Hepatocyte (in vitro differentiated cells): ENCODE results near the gene KDELR1. TPM values are rescaled to one million over a fixed set of nuclear protein-coding genes. Genes with fewer than 3 reads are reported as not detected.

ENCODE experiments used
- DNase-seq: peaks from one replicate; pipeline ENCODE4 v3.0.0-alpha.2; 2016; ENCODE audit warnings: low spot score
- H2AFZ ChIP-seq: fragments of 200-600 bp; sonication (generic); 2 replicates; pipeline ENCODE4 v1.6.0; 2016; ENCODE audit warnings: antibody characterized with exemption, mild to moderate bottlenecking
- H3K27ac ChIP-seq: fragments of 200-600 bp; sonication (generic); 2 replicates; pipeline ENCODE4 v1.5.1; 2016; ENCODE audit warnings: mild to moderate bottlenecking
- H3K27me3 ChIP-seq: fragments of 200-600 bp; sonication (generic); 2 replicates; pipeline ENCODE4 v1.6.1; 2016
- H3K36me3 ChIP-seq: fragments of 200-600 bp; sonication (generic); replicated peaks from 2 replicates; pipeline ENCODE4 v1.5.1; 2016; ENCODE audit warnings: low read depth; ENCODE audit not compliant: insufficient read depth
- H3K4me1 ChIP-seq: fragments of 200-600 bp; sonication (generic); 2 replicates; pipeline ENCODE4 v1.5.1; 2016; ENCODE audit warnings: mild to moderate bottlenecking, moderate library complexity; ENCODE audit not compliant: insufficient read depth
- H3K4me2 ChIP-seq: fragments of 200-600 bp; sonication (generic); 2 replicates; pipeline ENCODE4 v1.6.0; 2016
- H3K4me3 ChIP-seq: fragments of 200-600 bp; sonication (generic); 2 replicates; pipeline ENCODE4 v1.5.1; 2016; ENCODE audit warnings: mild to moderate bottlenecking
- H3K79me2 ChIP-seq: fragments of 200-600 bp; sonication (generic); 2 replicates; pipeline ENCODE4 v1.6.0; 2017; ENCODE audit warnings: mild to moderate bottlenecking
- H3K9me2 ChIP-seq: fragments of 200-600 bp; sonication (generic); replicated peaks from 2 replicates; pipeline ENCODE4 v1.6.0; 2017; ENCODE audit warnings: mild to moderate bottlenecking; ENCODE audit not compliant: insufficient read depth
- H3K9me3 ChIP-seq: fragments of 200-600 bp; sonication (generic); 2 replicates; pipeline ENCODE4 v1.5.1; 2016; ENCODE audit warnings: low read depth, mild to moderate bottlenecking
- H4K20me1 ChIP-seq: fragments of 200-600 bp; sonication (generic); 2 replicates; pipeline ENCODE4 v1.6.0; 2016; ENCODE audit warnings: mild to moderate bottlenecking; ENCODE audit not compliant: insufficient read depth, poor library complexity, severe bottlenecking
- EZH2 ChIP-seq: fragments of 200-600 bp; sonication (generic); IDR thresholded peaks from 2 replicates; pipeline ENCODE4 v1.6.1; 2016; ENCODE audit warnings: antibody characterized with exemption, mild to moderate bottlenecking, borderline replicate concordance
- EZH2phosphoT487 ChIP-seq: fragments of 200-600 bp; sonication (generic); IDR thresholded peaks from one replicate; pipeline ENCODE4 v1.6.1; 2018; ENCODE audit warnings: antibody characterized with exemption, mild to moderate bottlenecking, low read depth, moderate library complexity; ENCODE audit not compliant: unreplicated experiment, severe bottlenecking
- WGBS: methylation state at CpG from one replicate; pipeline ENCODE4 v1.1.6; 2016; ENCODE audit warnings: low lambda C conversion rate; ENCODE audit errors: missing lambda C conversion rate; 5-methylcytosine and 5-hydroxymethylcytosine counted together
- polyA plus RNA-seq: library from polyadenylated mRNA; unstranded; fragments of >200 nt; fragmentation: Nextera tagmentation; extraction: Ambion mirVana; gene quantifications from 2 replicates; pipeline ENCODE4 v1.2.1, GENCODE V29; 2016
- total RNA-seq: library from RNA; depleted of rRNA; stranded (reverse); fragments of >200 nt; gene quantifications from 2 replicates; pipeline ENCODE4 v1.2.3, GENCODE V29; 2014
- TF ChIP-seq, protein P1 (sequence below): fragments of 200-600 bp; sonication (generic); IDR thresholded peaks from 2 replicates; pipeline ENCODE4 v1.5.1; 2016; ENCODE audit warnings: antibody characterized with exemption, mild to moderate bottlenecking; ENCODE audit not compliant: poor library complexity

KDELR1 gene
- total and polyA plus RNA-seq, 2 experiments from 2014 or later, result 179 to 288 TPM

DNA sequence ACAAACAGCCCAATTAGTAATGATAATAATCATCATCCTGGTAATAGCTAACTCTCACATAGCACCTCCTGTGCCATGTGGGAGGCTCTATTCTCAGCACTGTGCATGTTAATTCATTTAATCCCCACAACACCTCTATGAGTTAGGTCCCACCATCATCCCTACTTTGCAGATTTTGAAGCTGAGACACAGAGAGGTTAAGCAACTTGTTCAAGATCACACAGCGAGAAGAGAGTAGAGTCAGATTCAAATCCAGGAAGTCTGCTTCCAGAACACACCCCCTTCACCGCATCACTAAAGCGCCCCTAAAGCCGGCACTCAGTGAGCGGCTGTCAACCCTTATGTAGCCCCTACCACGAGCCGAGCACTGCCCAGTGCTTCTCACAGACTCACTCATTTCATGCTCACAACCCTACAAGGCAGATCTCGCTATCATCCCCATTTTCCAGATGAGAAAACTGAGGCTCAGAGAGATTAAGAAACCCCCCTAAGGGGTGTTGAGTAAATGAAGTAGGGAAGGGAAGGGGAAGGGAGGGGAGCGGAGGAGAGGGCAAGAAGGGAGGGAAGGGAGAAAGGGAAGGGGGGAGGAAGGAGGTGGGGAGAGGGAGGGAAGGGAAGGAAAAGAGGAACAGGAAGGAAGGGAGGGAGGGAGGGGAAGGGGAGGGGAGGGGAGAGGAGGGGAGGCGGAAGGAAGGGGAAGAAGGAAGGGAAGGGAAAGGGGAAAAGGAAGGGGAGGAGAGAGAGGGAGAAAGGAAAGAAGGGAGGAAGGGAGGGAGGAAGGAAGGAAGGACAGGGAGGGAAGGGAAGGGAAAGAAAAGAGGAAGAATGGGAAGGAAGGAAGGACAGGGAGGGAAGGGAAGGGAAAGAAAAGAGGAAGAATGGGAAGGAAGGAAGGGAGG is 49.6 kb downstream of the KDELR1 start:
- no peaks in the 10 kb centered on the region for H3K9me3 ChIP-seq
- H3K4me2 ChIP-seq, result no peak overlapping the region
- no peaks in the 10 kb centered on the region for H3K27me3 ChIP-seq
- no peaks in the 10 kb centered on the region for H3K4me1 ChIP-seq
- no peak overlapping the region for H3K27ac ChIP-seq
- H3K79me2 ChIP-seq, result no peaks in the 10 kb centered on the region
- no peak for TF ChIP-seq EZH2phosphoT487
- no peak for TF ChIP-seq EZH2
- TF ChIP-seq, protein P1, sequence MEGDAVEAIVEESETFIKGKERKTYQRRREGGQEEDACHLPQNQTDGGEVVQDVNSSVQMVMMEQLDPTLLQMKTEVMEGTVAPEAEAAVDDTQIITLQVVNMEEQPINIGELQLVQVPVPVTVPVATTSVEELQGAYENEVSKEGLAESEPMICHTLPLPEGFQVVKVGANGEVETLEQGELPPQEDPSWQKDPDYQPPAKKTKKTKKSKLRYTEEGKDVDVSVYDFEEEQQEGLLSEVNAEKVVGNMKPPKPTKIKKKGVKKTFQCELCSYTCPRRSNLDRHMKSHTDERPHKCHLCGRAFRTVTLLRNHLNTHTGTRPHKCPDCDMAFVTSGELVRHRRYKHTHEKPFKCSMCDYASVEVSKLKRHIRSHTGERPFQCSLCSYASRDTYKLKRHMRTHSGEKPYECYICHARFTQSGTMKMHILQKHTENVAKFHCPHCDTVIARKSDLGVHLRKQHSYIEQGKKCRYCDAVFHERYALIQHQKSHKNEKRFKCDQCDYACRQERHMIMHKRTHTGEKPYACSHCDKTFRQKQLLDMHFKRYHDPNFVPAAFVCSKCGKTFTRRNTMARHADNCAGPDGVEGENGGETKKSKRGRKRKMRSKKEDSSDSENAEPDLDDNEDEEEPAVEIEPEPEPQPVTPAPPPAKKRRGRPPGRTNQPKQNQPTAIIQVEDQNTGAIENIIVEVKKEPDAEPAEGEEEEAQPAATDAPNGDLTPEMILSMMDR, result no peak
- no peaks in the 10 kb centered on the region for H3K36me3 ChIP-seq
- no peaks in the 10 kb centered on the region for H4K20me1 ChIP-seq
- WGBS, result 93% methylated on average over 9 of the region's 10 CpGs
- no peak overlapping the region for H3K4me3 ChIP-seq
- H2AFZ ChIP-seq, result no peak overlapping the region
- no peak for DNase-seq
- H3K9me2 ChIP-seq, result no peaks in the 10 kb centered on the region

DNA sequence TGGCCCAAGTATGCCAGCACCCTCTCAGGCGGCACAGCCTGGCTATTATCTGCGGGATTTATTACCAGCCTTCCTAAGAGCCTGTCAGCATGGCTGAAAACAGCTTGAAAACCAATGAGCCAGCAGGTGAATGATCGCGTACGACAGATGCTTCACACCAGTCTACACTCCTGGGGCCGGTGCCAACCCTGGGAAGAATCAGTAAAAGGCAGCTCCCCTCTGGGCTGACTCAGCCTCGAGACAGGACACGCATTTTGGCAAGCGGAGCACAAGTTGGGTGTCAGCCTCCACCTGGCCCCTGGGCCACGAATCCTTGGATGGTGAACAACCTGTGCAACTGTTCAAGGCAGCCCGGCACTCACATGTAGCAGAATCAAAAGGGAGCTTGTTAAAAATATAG is 50.4 kb downstream of the KDELR1 start:
- 92% methylated on average over 11 of the region's 11 CpGs for WGBS

DNA sequence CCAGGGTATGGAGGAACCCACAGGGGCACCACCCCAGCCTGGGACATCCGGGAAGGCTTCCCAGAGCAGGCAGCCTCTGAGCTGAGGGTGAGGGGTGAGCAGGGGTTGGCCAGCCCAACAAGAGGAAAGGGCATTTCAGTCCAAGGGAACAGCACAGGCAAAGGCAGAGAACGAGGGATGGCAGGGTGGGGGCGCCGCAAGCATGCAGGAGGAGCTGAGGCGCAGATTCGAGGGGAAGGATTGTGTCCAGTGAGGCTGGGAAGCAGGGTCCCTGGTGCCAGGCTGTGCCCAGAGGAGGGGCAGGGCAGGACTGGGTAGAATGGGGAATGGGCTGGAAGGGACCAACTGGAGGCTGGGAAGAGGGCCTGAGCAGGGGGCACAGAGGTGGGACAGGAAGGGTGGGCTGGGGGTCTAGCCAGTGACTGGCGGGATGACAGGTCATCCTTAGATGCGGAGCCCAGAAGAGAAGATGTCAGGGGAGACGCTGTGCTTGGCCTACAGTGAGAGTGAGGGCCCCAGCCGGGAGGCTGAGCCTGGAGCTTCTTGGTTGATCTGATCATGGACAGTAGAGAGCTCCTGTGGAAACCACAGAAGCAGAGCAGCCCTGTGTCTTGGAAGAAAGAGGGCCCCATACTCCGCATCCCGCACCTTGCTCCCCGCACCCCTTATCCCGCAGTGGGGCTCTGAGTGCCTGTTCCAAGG is 52.4 kb downstream of the KDELR1 start:
- no peaks in the 10 kb centered on the region for H3K36me3 ChIP-seq
- H3K9me3 ChIP-seq, result no peaks in the 10 kb centered on the region
- no peaks in the 10 kb centered on the region for H3K9me2 ChIP-seq
- H4K20me1 ChIP-seq, result no peaks in the 10 kb centered on the region
- 93% methylated on average over 13 of the region's 14 CpGs for WGBS
- no peak overlapping the region for H3K27ac ChIP-seq
- H3K27me3 ChIP-seq, result no peaks in the 10 kb centered on the region
- TF ChIP-seq, protein P1, result no peak
- no peak for TF ChIP-seq EZH2phosphoT487
- TF ChIP-seq EZH2, result no peak
- H3K4me3 ChIP-seq, result no peak overlapping the region
- H3K4me1 ChIP-seq, result no peaks in the 10 kb centered on the region
- H2AFZ ChIP-seq, result no peak overlapping the region
- no peak overlapping the region for H3K4me2 ChIP-seq
- DNase-seq, result no peak
- H3K79me2 ChIP-seq, result no peaks in the 10 kb centered on the region

More for the DNA sequence above, 50.4 kb downstream of the KDELR1 start:
- H2AFZ ChIP-seq, result no peak overlapping the region
- no peaks in the 10 kb centered on the region for H3K9me2 ChIP-seq
- DNase-seq, result no peak
- no peak overlapping the region for H3K4me2 ChIP-seq
- H3K27me3 ChIP-seq, result no peaks in the 10 kb centered on the region
- H4K20me1 ChIP-seq, result no peaks in the 10 kb centered on the region
- H3K27ac ChIP-seq, result no peak overlapping the region
- H3K79me2 ChIP-seq, result no peaks in the 10 kb centered on the region
- no peaks in the 10 kb centered on the region for H3K9me3 ChIP-seq
- H3K4me1 ChIP-seq, result no peaks in the 10 kb centered on the region
- no peaks in the 10 kb centered on the region for H3K36me3 ChIP-seq
- no peak overlapping the region for H3K4me3 ChIP-seq
- TF ChIP-seq, protein P1, result no peak
- no peak for TF ChIP-seq EZH2
